HCT116 (cell line): ENCODE measurements around the gene ZSCAN5B. TPM values are rescaled to one million over a fixed set of nuclear protein-coding genes. Genes with fewer than 3 reads are reported as not detected.

ENCODE experiments used
- ATAC-seq: fragments of 200-7000 bp; cut with Tn5 transposase; 2 replicates; pipeline ENCODE4 v1.9.1; 2020; ENCODE audit warnings: mild to moderate bottlenecking, moderate library complexity
- BruUV-seq: library from RNA; stranded (reverse); fragments of 400-500 nt; replicated peaks from 2 replicates; lab custom pipeline; 2021; lab: Mats Ljungman, UMichigan
- CTCF ChIA-PET: fragments of 300-600 bp; sonication (Branson Sonifier 250); formaldehyde crosslinking; loops from one replicate; lab custom pipeline; 2021; ENCODE audit warnings: antibody characterized with exemption; lab: Charles Lee
- POLR2A ChIA-PET: fragments of 300-600, 350-600 bp; sonication (Branson Sonifier 250); formaldehyde crosslinking; loops from one replicate; lab custom pipeline; 2021; ENCODE audit warnings: antibody characterized with exemption; lab: Charles Lee
- RAD21 ChIA-PET, 2 experiments: fragments of 300-600 bp; sonication (Branson Sonifier 250); formaldehyde crosslinking; loops; one replicate each; lab custom pipeline; 2023; ENCODE audit warnings: low total read pairs in 2 of 2; ENCODE audit not compliant: uncharacterized antibody in 2 of 2, unreplicated experiment in 2 of 2, low non-redundant PET in 1 of 2; lab: Charles Lee
- DNase-seq: peaks from one replicate; pipeline ENCODE4 v3.0.0-alpha.2; 2010; ENCODE audit warnings: low read depth, low spot score
- H2AFZ ChIP-seq: fragments of 200-600 bp; shearing (Covaris generic), sonication (generic); 2 replicates; pipeline ENCODE4 v1.6.1; 2017; ENCODE audit warnings: low read depth, mixed run types, mixed read lengths, antibody characterized with exemption, low read length; ENCODE audit not compliant: poor library complexity, severe bottlenecking
- H3K27ac ChIP-seq: 2 replicates; pipeline ENCODE4 v1.5.1; 2012; ENCODE audit warnings: low read depth, low read length
- H3K27me3 ChIP-seq: fragments of 200-600 bp; sonication (generic); 2 replicates; pipeline ENCODE4 v1.6.1; 2016; ENCODE audit warnings: mixed run types, low read length, mixed read lengths; ENCODE audit not compliant: insufficient read depth
- H3K36me3 ChIP-seq, 2 experiments: fragments of 200-500 bp in 1 of 2; fragments of 200-600 bp in 1 of 2; sonication (Bioruptor generic) in 1 of 2; sonication (generic) in 1 of 2; 2 replicates each; pipeline versions ENCODE4 v1.5.1 to v1.6.1; 2014 to 2016; ENCODE audit warnings: low read length in 2 of 2, inconsistent platforms in 1 of 2, mixed read lengths in 1 of 2, mixed run types in 1 of 2; ENCODE audit not compliant: insufficient read depth in 2 of 2, control insufficient read depth in 1 of 2
- H3K4me1 ChIP-seq, 2 experiments: fragments of 200-600 bp in 1 of 2; sonication (generic) in 1 of 2; 2 replicates each; pipeline versions ENCODE4 v1.5.1 to v1.6.1; 2012 to 2017; ENCODE audit warnings: low read length in 2 of 2, inconsistent platforms in 1 of 2, mild to moderate bottlenecking in 1 of 2, mixed read lengths in 1 of 2, mixed run types in 1 of 2, moderate library complexity in 1 of 2; ENCODE audit not compliant: insufficient read depth in 2 of 2, control insufficient read depth in 1 of 2
- H3K4me2 ChIP-seq: fragments of 200-600 bp; sonication (generic); 2 replicates; pipeline ENCODE4 v1.6.1; 2017; ENCODE audit warnings: mixed run types, low read length, mixed read lengths
- H3K4me3 ChIP-seq, 2 experiments: fragments of 200-600 bp in 1 of 2; sonication (generic) in 1 of 2; replicated peaks in 1 of 2; 2 replicates each; pipeline ENCODE4 v1.5.1; 2011 to 2016; ENCODE audit warnings: low read length in 2 of 2, control low read depth in 1 of 2, low read depth in 1 of 2, mild to moderate bottlenecking in 1 of 2, mixed read lengths in 1 of 2, mixed run types in 1 of 2
- H3K79me2 ChIP-seq: fragments of 200-600 bp; sonication (generic); 2 replicates; pipeline ENCODE4 v1.6.1; 2017; ENCODE audit warnings: mild to moderate bottlenecking, mixed run types, low read length, moderate library complexity, mixed read lengths; ENCODE audit not compliant: insufficient read depth
- H3K9ac ChIP-seq: fragments of 200-600 bp; sonication (generic); 2 replicates; pipeline ENCODE4 v1.6.1; 2016; ENCODE audit warnings: low read length, mixed read lengths
- H3K9me2 ChIP-seq: fragments of 200-600 bp; sonication (generic), shearing (Covaris generic); 2 replicates; pipeline ENCODE4 v1.6.1; 2017; ENCODE audit warnings: mixed run types, mild to moderate bottlenecking, moderate library complexity; ENCODE audit not compliant: insufficient read depth
- H3K9me3 ChIP-seq, 2 experiments: fragments of 200-500 bp in 1 of 2; fragments of 200-600 bp in 1 of 2; sonication (Bioruptor generic) in 1 of 2; sonication (generic) in 1 of 2; 2 replicates each; pipeline ENCODE4 v1.6.1; 2014 to 2017; ENCODE audit warnings: low read length in 2 of 2, mixed read lengths in 2 of 2, inconsistent platforms in 1 of 2, low read depth in 1 of 2, mild to moderate bottlenecking in 1 of 2, mixed run types in 1 of 2, moderate library complexity in 1 of 2; ENCODE audit not compliant: control insufficient read depth in 1 of 2, insufficient read depth in 1 of 2
- H4K20me1 ChIP-seq: fragments of 200-600 bp; sonication (generic), shearing (Covaris generic); 2 replicates; pipeline ENCODE4 v1.6.1; 2017; ENCODE audit warnings: mixed run types, mild to moderate bottlenecking, moderate library complexity; ENCODE audit not compliant: insufficient read depth
- CBX3 ChIP-seq: IDR thresholded peaks from 2 replicates; pipeline ENCODE4 v1.6.1; 2012; ENCODE audit warnings: low read depth
- EGR1 ChIP-seq: IDR thresholded peaks from 2 replicates; pipeline ENCODE4 v1.6.1; 2012; ENCODE audit warnings: low read depth
- POLR2A ChIP-seq: IDR thresholded peaks from 2 replicates; pipeline ENCODE4 v1.7.0; 2011; ENCODE audit warnings: borderline replicate concordance; ENCODE audit not compliant: insufficient read depth, insufficient read length; ENCODE audit errors: extremely low read depth
- RAD21 ChIP-seq: IDR thresholded peaks from 2 replicates; pipeline ENCODE4 v1.6.1; 2012; ENCODE audit warnings: low read depth, mild to moderate bottlenecking
- ZNF274 ChIP-seq: fragments of 200-500 bp; sonication (Bioruptor generic); IDR thresholded peaks from 2 replicates; pipeline ENCODE4 v1.6.1; 2014; ENCODE audit warnings: mild to moderate bottlenecking, low read depth, low read length, inconsistent platforms
- intact Hi-C: fragments of 100-400 bp; cut with micrococcal nuclease; formaldehyde crosslinking; loops from 2 replicates; pipeline ENCODE4 v1.10.0; 2022
- total RNA-seq: library from RNA; stranded (reverse); gene quantifications from one replicate; pipeline ENCODE4 v1.2.1, GENCODE V29; 2021; ENCODE audit not compliant: unreplicated experiment
- TF ChIP-seq, protein P1 (sequence below), 3 experiments: fragments of 200-600 bp in 1 of 3; sonication (generic) in 1 of 3; IDR thresholded peaks in 2 of 3; conservative IDR thresholded peaks in 1 of 3; 2 replicates each; pipeline ENCODE4 v1.5.1; 2012 to 2017; ENCODE audit warnings: low read depth in 2 of 3, low read length in 2 of 3, antibody characterized with exemption in 1 of 3, borderline replicate concordance in 1 of 3, control low read depth in 1 of 3, mild to moderate bottlenecking in 1 of 3, mixed read lengths in 1 of 3, mixed run types in 1 of 3, moderate library complexity in 1 of 3; ENCODE audit not compliant: insufficient read depth in 1 of 3
- TF ChIP-seq, protein P2 (sequence below): IDR thresholded peaks from 2 replicates; pipeline ENCODE4 v1.6.1; 2012

The ZSCAN5B gene
- total RNA-seq, 1 experiment from 2014 or later, result not detected

DNA sequence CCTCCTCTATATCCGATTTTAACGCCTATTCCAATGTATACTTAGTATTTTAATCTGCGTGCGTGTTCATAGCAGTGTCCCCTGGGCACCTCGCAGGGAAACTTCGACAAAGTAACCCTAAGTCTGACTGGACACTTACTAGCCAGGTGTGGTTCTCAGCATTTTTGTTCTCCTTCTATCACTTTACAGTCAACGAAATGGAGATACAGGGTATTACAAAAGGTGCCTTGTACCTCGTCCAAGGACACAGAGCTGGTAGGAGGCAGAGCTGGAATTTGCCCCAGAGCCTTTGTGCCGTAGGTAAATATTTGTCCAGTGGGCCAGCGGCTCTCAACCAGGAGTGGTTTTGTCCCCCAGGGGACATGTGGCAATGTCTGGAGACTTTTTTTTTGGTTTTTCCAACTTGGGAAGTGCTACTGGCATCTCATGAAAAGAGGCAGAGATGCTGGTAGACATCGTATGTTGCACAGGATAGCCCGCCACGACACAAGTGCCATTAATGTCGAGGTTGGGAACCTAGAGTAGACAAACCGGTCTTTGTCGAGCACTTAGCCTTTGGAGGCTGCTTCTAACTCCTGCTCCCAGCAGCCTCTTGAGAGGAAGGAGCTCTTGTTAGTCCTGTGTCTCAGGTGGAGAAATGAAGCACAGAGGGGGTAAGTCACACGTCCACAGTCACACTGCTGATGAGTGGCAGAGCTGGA lies 55.3 kb downstream of the ZSCAN5B start:
- TF ChIP-seq RAD21 (no peak), POLR2A (no peak), CBX3 (no peak), EGR1 (no peak), ZNF274 (no peak)
- peak overlapping the region in 1 of 2 experiments; percentile 72; a peak in 1 of 4 replicates for H3K4me3 ChIP-seq
- no peak overlapping the region for H3K27ac ChIP-seq
- ChIA-PET CTCF (interaction anchor here (1.8 kb wide), 1 partner anchor 30 kb away, joined by 4 read pairs; no protein-coding TSS in a partner anchor), RAD21 (no interaction called here), POLR2A (no interaction called here)
- H3K4me2 ChIP-seq, result peak overlapping the region; percentile 96
- intact Hi-C loops, result no loop called here
- peaks cover 6 to 12% of the 10 kb centered on the region in 2 experiments for H3K4me1 ChIP-seq
- no peak overlapping the region for H2AFZ ChIP-seq
- BruUV-seq, result TSS peak; percentile 34
- H3K9me2 ChIP-seq, result no peaks in the 10 kb centered on the region
- H3K36me3 ChIP-seq, result no peaks in the 10 kb centered on the region
- no peak overlapping the region for H3K9ac ChIP-seq
- H3K79me2 ChIP-seq, result no peaks in the 10 kb centered on the region; the same call in 1 of the 2 replicates
- H4K20me1 ChIP-seq, result no peaks in the 10 kb centered on the region
- no peak for DNase-seq
- no peaks in the 10 kb centered on the region for H3K27me3 ChIP-seq
- no peaks in the 10 kb centered on the region for H3K9me3 ChIP-seq
- no peak for ATAC-seq

DNA sequence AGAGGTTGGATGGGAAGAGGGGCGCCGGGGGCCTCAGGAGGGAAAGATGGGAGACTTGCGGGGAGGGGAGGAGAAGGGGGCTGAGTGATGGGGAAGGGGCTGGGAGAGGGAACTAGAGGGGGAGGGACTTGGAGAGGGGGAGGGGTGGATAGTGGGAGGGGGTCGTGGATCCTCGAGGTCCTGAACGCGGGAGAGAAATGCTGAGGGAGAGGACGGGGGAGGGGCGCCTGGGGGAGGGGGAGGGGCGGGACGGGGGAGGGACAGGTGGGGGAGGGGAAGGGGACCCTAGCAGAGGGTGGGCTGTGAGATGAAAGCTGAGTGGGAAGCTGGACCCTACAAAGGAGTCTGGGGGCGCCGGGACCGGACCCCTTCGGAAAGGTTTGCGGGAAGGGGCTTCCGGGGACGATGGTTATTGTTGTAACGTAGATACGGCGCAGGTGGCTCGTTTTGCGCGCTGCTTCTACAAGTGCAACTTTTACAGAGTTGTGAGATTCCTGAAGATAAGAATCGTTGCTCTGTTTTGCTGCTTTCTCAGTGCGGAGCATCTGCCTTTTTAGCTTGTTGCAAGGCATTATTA lies 56.1 kb downstream of the ZSCAN5B start:
- peak overlapping the region; percentile 96 for H3K4me2 ChIP-seq
- POLR2A ChIA-PET, result interaction anchor here (0.7 to 1.3 kb wide), 4 partner anchors 13 to 56 kb away, joined by 4 to 6 read pairs (median 4); partner anchors contain the start of gene ZNF787
- H4K20me1 ChIP-seq, result no peaks in the 10 kb centered on the region
- no peak for ATAC-seq
- no peaks in the 10 kb centered on the region for H3K36me3 ChIP-seq
- RAD21 ChIA-PET, result no interaction called here
- no peak for DNase-seq
- no peak overlapping the region for H3K27ac ChIP-seq
- H3K9me3 ChIP-seq, result no peaks in the 10 kb centered on the region
- BruUV-seq, result no TSS peak
- CTCF ChIA-PET, result interaction anchor here (1.0 to 1.8 kb wide), 2 partner anchors 30 to 75 kb away, joined by 4 read pairs; no protein-coding TSS in a partner anchor
- TF ChIP-seq, protein P1, sequence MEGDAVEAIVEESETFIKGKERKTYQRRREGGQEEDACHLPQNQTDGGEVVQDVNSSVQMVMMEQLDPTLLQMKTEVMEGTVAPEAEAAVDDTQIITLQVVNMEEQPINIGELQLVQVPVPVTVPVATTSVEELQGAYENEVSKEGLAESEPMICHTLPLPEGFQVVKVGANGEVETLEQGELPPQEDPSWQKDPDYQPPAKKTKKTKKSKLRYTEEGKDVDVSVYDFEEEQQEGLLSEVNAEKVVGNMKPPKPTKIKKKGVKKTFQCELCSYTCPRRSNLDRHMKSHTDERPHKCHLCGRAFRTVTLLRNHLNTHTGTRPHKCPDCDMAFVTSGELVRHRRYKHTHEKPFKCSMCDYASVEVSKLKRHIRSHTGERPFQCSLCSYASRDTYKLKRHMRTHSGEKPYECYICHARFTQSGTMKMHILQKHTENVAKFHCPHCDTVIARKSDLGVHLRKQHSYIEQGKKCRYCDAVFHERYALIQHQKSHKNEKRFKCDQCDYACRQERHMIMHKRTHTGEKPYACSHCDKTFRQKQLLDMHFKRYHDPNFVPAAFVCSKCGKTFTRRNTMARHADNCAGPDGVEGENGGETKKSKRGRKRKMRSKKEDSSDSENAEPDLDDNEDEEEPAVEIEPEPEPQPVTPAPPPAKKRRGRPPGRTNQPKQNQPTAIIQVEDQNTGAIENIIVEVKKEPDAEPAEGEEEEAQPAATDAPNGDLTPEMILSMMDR (IDR thresholded peaks at IDR 0.05 in 2 of 3, conservative IDR thresholded peaks at IDR 0.05 in 1 of 3; ENCODE audit: borderline replicate concordance in 1 of 3, insufficient read depth in 1 of 3, low read depth in 2 of 3, low read length in 2 of 3), result no peak
- TF ChIP-seq, protein P2, sequence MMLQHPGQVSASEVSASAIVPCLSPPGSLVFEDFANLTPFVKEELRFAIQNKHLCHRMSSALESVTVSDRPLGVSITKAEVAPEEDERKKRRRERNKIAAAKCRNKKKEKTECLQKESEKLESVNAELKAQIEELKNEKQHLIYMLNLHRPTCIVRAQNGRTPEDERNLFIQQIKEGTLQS, result no peak
- no peak for TF ChIP-seq CBX3
- intact Hi-C loops, result no loop called here
- no peaks in the 10 kb centered on the region for H3K27me3 ChIP-seq
- peaks cover 6 to 12% of the 10 kb centered on the region in 2 experiments for H3K4me1 ChIP-seq
- H3K4me3 ChIP-seq, result peak overlapping the region; percentile 71 to 72
- no peaks in the 10 kb centered on the region; the same call in 1 of the 2 replicates for H3K79me2 ChIP-seq
- peak overlapping the region; percentile 68 for H3K9ac ChIP-seq
- H2AFZ ChIP-seq, result no peak overlapping the region
- no peaks in the 10 kb centered on the region for H3K9me2 ChIP-seq
